Iris pigment epithelial cell (primary cell): ENCODE measurements around the gene LIMS2.

Source experiments
- DNase-seq: peaks from one replicate; pipeline ENCODE4 v3.0.0-alpha.2; 2011; ENCODE audit warnings: low read depth

LIMS2 gene

DNA sequence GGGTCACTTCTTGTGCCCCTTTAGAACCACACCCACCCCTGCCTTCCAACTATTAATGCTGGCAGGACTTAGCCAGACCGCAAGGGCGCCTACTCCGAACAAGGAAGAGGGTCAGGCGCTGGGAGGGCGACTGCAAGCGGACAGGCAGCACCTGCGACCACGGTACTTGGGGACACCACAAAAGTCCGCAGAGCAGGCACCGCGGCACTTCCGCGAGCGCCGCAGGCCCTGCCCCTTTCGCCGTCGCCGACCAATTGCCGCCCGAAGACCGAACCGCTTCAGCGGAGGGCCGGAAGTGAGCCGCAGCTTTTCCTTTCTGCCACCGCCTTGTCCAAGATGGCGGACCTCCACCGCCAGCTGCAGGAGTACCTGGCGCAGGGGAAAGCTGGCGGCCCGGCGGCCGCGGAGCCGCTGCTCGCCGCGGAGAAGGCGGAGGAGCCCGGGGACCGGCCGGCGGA is 25.9 kb upstream of the LIMS2 start, which contains the start of gene SFT2D3:
SFT2D3 (plus strand) TSS at position 305 of the 458 bp plus-strand sequence; CDS start at position 337, 32 bp downstream.
- DNase-seq, result peak; percentile 93

DNA sequence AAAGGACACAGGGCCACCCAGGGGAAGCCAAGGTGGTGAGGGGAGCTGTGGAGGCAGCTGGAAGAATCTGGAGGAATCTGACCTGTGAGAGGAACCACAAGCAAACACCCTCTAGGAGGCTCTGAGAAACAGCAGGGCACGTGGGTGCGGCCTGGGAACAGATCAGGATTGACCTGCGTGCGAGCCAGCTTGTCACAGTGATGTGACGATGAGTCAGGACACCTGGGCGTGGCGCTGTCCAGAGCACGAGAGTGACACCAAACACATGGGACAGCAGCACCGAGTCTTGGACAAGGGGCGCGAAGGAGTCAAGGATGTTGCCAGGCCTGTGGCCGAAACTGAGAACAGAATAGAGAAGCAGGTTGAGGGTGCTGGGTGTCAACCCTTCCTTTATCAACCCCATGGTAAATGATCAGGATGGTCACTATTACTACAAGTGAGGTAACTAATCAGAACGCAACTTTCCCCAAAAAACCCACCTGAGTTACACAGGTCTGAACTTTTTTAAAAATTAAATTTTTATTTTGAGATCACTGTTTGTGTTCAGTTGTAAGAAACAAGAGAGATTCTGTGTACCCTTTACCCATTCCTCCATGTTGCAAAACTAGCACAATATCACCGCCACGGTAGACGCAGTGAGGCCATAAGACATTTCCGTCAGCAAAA is 25.3 kb upstream of the LIMS2 start:
- no peak for DNase-seq

DNA sequence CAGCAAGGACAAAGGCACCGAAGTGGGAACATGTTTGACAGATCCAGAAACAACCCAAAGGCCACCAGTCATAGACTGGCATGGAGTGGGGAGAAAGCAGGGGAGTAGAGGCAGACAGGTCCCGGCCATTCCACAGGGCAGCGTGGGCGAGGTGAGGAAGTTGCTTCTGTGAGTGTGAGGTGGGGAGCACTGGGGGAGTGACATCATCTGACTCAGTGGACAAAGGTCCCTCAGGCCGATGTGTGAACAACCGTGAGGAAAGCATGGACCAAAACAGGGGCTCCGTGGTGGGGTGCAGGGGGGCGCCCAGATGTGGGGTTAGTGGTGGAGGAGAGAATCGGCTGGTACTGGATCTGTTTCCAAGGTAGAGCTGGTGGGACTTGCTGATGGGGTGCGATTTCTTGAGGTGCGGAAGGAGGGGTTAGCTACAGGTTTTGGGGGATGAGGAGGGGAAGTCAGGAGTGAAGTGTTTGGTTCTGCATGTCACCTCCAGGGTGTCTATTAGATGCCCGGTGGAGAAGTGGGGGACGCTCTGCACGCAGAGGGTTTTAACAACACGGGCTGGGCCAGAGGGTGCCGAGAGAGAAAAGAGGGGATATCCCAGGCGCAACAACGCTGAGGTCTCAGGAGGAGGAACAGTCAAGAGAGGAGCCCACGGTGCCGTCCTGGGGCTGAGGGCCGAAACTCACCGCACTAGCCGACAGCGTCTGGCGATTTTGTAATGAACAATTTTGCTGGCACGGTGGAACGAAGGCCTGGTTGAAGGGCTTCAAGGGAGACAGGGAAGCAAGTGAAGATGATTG is 23.4 kb upstream of the LIMS2 start:
- no peak for DNase-seq

DNA sequence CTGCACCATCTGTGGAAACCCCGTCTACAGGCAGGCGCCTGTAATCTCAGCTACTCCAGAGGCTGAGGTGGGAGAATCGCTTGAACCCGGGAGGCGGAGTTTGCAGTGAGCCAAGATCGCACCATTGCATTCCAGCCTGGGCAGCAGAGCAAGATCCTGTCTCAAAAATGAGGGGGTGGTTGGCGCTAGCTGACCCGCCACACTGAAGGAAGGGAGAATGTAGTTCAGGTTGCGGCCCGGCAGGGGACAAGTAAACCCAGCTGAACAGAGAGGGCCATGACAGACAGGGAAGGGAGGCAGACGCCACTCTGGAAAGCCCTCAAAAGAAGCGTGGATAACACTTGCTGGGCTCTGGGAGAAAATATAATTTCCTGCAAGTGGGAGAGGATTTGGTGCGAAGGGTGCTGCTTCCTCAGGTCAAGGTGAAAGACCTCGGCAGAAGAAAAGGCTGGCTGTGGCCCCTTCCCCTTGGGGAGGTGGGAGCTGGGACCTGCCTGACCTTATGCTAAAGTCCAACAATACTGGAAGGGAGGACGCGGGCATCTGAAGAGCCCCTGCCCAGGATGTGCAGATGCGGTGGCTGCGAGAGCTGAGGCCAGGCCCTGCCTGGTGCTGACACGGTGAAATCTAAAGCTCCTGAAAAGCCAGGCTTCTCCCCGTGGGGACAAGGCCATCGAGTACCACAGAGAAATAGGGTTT is 22.3 kb upstream of the LIMS2 start:
- no peak for DNase-seq

DNA sequence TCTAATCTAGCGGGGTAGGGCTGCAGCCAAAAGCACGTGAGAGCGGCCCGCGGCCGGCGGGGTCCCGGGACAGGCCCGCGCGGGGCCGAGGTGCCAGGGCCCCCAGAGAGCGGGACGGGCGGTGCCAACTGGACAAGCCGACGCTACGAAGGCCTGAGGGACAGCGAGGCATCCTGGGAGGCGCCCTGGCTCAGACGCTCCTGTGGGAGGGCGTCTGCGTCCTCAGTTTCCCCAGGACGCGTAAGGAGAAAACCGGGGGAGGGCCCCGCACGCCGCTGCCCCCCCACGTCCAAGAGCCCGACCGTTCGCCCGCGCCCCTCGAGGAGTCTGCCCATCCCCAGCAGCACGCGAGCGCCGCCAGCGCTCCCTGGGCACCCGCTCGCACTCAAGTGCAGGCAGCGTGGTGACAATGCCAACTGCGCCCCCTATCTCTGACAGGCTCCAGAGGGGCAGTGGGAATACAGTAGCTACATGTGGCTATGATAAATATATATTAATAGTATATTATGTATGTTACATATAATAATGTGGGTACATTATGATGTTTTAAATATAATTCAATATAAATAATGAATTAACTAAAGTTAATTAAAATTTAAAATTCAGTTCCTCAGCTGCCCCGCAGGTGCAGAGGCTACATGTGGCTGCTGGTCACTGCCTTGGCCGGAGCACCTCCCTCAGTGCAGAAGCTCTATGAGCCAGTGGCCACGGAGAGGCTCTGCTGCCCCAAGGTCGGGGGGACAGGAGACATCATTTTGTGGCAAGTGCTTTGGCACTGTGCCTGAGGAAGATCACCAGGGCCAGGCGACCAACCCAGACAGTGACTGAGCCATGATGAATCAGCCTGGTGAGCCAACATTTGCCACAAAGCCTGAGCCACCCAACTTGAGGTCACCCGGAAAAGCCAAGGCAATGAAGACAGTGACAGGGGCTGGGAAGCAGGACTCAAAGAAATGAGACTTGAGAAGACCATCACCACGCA is 20.5 kb upstream of the LIMS2 start:
- DNase-seq, result no peak

DNA sequence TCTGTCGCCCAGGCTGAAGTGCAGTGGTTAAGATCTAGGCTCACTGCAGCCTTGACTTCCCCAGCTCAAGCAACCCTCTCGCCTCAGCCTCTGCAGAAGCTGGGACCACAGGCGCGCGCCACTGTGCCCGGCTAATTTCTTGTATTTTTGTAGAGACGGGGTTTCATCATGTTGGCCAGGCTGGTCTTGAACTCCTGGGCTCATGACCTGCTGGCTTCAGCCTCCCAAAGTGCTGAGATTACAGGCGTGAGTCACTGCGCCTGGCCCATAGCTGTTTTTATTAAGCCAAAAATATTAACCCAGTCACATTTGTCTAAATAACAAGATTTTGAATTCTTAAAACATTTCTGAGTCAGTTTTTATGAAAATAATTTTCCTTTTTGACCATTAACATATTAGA is 19.7 kb upstream of the LIMS2 start:
- no peak for DNase-seq

DNA sequence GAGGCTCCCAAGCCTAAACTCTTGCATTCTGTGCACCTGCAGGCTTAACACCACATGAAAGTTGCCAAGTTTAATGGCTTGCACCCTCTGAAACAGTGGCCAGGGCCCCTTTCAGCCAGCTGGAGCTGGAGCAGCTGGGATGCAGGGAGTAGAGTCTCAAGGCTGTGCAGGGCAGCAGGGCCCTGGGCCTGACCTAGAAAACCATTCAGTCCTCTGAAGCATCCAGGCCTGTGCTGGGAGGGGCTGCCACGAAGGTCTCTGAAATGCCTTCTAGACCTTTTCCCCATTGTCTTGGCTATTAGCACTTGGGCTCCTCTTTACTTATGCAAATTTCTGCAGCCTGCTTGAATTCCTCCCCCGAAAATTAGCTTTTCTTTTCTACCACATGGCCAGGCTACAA is 15.4 kb upstream of the LIMS2 start:
- no peak for DNase-seq

DNA sequence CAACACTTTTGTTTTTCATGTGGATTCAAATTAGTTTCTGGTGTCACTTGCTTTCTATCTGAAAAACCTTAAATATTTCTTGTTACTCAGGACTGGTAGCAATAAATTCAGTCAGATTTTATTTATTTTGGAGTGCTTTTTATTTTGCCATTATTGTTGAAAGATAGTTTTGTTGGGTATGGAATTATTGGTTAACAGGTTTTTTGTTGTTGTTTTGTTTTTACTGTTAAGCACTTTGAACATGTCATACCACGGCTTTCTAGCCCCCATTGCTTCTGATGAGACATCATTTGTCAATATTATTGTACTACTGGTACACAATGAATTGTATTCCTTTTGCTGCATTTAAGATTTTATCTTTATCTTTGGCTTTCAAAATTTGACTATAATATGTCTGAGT is 13.1 kb upstream of the LIMS2 start:
- no peak for DNase-seq

DNA sequence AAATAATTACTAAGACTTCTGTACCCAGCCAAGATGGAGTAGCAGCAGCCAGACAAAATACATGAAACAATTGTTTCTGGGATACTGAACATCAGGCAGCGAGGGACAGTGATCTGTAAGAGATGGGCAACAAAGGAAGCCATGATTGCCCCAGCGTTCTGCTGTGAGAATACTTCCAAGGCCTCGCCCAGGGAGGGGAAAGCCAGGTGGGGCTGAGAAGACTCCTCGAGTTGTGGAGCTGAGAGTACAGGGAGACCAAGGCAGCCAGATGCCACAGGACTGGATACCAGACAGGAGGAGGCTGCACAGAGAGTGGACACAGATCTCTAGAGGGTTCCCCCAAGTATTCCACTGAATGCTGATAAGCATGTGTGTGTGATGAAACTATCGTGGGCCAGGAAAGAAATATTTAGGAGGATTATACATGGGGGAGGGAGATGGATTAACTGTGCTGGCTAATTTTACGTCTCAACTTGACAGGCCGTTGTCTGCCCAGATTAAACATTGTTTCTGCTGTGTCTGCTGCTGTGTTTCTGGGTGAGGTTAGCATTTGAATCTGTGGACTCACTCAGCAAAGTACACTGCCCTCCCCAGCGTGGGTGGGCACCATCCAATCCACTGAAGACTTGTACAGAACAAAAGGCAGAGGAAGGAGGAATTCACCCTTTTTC is 10.2 kb upstream of the LIMS2 start:
- DNase-seq, result peak; percentile 37

DNA sequence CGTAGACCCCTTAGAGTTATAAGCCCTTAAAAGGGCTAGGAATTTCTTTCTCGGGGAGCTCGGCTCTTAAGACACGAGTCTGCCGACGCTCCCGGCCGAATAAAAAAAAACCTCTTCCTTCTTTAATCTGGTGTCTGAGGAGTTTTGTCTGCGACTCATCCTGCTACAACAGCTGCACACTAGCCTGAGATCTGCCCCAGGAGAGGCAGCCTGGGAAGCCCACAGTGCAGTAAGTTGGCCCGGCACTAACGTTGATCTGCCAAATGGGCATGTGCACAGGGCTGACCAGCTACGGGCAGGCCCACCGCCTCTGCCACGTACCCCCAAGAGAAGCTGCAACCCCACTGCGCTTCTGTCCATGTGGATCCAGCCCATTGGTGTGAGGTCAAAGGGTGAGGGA is 8.4 kb upstream of the LIMS2 start:
- no peak for DNase-seq

DNA sequence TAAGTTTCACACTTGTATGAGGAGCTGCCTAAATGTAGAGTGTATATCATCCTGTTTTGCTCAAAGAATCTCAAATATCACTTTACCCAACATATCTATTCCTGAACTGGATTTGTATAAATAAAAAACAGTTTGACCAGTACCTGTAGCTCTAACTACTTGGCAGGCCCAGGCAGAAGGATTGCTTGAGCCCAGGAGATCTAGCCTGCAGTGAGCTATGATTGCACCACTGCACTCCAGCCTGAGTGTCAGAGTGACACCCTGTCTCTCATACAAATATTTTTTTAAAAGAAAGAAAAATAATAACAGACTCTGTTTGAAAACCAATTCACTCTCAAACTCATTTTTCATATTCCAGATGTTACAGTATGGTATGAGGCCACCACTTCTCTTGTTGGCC is 7.7 kb upstream of the LIMS2 start:
- no peak for DNase-seq

DNA sequence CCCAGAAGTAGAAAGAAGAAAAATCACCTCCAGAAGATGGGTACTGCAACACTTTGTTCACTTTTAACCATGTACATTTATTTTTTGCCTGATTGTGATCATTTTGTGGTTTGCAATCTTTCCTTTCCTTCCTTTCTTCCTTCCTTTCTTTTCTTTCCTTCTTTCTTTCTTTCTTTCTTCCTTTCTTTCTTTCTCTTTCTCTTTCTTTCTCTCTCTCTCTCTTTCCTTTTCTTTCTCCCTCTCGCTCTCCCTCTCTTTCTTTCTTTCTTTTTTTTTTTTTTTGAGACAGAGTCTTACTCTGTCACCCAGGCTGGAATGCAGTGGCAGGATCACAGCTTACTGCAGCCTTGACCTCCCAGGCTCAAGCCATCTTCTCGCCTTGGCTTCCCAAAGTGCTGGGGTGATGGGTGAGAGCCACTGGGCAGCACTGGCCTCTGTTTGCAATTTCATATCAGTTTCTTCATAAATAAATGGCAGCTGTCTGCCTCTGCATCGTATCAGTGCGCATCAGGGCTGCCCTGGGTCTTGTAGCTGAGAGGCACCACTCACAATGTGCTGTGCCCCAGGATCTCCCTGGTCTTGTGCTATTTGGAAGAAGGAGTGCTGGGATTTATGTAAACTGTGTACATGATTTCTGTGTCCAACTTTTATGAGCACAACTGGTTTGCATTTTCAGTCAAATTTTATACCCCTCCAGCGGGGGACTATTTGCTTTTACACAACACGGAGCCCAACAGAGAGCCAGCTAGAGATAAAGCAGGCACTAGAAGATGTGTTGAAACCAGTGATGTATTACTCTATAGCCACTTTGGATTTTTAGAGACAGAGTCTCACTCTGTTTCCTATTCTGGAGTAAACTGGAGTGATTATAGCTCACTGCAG is 6.9 kb upstream of the LIMS2 start:
- no peak for DNase-seq

DNA sequence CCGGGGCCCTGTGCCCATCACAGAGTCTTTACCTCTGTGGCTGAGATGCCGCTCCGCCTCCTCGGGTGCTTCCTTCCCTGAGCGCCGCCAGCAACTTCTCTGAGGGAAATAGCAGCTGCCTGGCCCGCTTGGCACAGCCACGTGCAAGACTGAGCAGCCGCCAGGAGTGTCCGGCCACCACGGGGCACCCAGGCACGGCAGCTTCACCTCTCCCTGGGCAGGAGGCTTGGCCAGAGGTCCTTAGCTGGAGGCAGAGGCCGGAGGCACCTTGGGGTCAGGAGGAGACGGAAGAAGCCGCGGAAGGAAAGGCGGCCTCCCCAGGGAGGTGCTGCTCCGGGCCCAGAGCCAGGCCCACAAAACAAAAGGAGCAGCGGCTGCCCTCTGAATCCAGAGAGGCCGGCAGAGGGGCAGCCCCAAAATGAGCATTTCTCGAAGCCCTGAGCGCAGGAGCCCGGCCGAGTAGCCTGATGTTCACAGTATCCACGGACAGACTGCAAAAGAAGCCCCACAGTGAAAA is 6.0 kb upstream of the LIMS2 start:
- no peak for DNase-seq

DNA sequence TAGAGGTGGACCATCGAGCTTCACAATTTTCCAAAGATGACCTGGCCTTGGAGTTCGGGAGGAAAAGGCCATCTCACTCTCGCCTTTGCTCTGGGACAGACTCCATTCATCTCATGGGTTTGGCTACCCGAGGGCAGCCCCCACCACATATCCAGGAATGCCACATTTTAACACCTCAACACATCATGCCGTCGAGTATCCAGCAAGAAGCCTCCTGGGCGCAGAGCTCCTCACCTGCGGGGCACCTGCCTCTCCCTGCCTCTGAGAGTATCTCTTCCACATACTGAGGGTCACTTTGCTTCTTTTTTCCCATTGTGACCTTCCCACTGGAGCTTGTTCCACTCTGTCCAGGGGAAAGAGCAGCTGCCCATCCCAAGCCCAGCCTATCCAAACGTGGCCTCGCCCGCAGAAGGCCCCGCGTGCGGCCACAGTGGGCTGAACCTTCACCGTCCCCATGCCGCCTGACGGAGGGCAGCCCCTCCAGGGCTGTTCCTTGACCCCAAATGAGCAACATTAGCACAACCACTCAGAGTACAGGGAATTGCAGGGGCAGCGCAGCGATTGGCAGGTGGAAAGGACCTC is 5.5 kb upstream of the LIMS2 start:
- no peak for DNase-seq

DNA sequence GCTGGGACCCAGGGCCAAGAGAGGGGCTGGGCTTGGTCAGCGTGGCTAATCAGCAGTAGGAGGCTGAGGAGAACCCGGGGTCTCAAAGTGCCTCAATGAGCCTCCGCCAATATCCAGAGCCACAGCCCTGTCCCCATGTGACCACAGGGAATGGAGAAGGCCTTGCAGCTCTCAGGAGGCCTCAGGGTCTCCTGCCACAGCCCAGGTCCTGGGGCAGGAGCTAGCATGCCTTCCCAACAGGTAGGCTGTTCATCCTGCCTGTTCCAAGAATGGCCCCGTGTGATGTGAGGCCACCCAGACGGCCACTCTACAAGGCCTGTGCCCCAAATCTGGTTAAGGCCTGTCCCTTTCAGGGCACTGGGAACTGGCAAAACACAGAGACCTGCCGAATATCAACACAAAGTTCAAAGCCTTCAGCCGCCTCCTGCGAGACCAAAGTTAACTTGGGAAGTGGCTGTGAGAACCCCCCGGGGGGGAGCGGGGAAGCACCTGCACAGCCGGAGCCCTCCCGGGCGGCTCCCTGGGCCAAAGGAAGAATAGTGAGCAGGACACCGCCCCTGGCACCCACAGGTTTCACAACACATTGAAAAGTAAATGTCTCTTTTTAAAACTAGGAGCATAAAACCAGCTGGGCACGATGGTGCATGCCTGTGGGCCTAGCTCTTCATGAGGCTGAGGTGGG is 4.5 kb upstream of the LIMS2 start:
- no peak for DNase-seq

DNA sequence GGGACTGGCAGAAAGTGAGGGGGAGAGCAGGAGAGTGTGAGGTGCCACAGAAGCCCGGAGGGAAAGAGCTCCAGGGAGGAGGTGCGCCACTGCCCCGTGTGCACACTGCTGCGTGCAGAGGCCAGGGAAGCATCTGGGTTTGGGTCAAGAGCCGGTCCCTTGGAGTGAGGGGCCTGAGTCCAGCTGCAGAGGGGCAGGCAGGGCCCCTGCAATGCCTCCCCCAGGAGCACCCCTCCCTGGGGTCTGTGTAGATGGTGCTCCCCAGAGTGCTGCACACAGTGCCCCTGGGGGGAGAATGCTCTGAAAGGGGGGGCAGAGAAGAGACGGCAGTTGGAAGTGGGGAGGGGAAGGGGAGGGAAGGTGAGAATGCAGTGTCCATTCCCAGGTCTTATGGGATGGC is 3.7 kb upstream of the LIMS2 start:
- no peak for DNase-seq

DNA sequence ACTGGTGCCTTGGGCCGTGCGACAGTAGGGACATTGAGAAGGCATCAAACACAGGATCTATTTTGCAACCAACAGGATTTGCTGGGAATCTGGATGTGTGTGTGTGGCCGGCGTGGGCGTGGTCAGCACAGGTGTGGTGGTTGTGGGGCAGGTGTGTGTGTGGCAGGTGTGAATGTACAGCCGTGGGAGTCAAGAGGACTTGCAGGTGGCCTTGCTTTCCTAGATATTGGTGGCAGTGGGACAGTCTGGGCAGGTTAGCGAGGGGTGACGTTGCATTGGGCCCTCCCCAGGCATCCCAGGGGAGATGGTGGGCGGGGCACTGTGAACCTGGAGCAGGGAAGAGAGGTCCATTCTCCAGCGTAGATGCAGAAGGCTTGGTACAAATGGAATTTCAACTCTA is 3.2 kb upstream of the LIMS2 start:
- DNase-seq, result no peak

DNA sequence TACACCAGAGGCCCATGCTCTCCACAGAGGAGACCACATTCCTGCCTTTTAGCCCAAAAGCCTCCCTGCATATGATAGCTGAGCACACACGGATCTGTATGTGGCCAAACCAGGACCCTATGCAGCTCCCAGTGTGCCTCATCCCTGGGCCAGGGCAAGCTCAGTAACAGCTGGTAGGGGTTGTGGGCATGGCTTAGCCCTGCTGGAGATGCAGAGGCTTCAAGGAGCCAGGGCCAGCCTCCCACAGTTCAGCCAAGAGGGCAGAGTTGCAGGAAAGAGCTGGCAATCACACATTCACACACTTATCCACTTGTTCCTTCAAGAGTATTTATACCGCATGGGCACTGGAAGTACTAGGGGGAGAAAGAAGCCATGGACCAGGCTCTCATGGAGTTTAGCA is 1.6 kb upstream of the LIMS2 start:
- DNase-seq, result no peak
